ENCODE data around the gene DYNC1LI1. TPM values are rescaled to one million over a fixed set of nuclear protein-coding genes. Genes with fewer than 3 reads are reported as not detected.

DYNC1LI1 gene
- total RNA-seq, 4 donors from 2014 or later, result 63.7 to 86.0 (median 69.7) TPM

DNA sequence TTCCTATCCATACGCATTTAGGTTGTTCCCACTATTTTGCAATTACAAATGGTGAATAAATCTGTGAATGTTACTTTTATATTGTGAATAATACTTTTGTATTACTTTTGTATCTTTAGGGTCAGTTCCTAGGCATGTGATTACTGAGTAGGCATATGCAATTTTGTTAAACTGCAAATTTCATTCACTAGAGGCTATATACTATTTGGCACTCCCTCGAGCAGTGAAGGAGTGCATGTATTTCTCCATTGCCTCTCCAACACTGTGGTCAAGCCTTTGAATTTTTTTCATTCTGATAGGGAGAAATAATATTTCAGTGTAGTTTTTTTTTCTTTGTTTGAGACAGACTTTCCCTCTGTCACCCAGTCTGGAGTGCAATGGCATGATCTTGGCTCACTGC is 59.7 kb downstream of the DYNC1LI1 start:
- Histone ChIP-seq H3K27ac (no peak overlapping the region), H3K36me3 (no peaks in the 10 kb centered on the region), H3K27me3 (no peaks in the 10 kb centered on the region), H3K4me3 (no peak overlapping the region), H3K4me1 (no peaks in the 10 kb centered on the region), H3K9me3 (no peaks in the 10 kb centered on the region)
- TF ChIP-seq CTCF (IDR thresholded peaks at IDR 0.05) (no peak), EP300 (IDR thresholded peaks at IDR 0.05) (no peak), POLR2AphosphoS5 (IDR thresholded peaks at IDR 0.05) (no peak), POLR2A (IDR thresholded peaks at IDR 0.05) (no peak)
- no peak for DNase-seq (ENCODE audit: low spot score in 2 of 2)
- 85% methylated on average over 2 of the region's 2 CpGs for WGBS

DNA sequence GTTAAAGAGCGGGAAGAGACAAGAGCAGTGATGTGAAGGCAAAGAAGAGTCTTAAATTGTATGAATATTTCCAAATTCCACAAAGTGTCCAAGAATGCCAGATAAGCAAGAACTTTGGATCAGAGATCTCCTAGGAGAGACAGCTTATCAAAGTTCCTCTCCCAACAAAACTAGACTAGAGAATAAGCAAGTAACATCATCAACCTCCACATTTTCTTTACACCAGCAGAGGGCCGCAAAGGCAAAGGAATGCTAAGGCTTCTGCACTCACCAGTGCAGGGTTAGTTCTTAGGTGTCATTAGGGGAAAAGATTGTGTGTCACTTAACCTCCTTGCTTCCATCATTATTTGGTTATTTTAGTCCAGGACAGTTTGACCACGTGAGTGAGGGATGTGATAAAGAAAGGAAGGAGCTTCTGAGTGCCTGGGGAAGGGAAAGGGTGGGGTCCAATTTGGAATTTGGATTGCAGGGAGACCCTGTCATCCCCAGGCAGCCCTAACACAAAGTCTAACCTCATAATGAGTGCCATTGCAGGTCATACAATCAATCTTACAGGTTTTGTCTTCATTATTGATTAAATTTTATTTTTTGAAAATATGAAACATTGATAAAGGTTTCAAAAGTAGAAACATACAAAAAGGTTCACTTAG is 60.5 kb downstream of the DYNC1LI1 start:
- H3K9me3 ChIP-seq, result no peaks in the 10 kb centered on the region
- DNase-seq (ENCODE audit: low spot score in 2 of 2), result no peak
- no peak overlapping the region for H3K27ac ChIP-seq
- no peaks in the 10 kb centered on the region for H3K27me3 ChIP-seq
- H3K36me3 ChIP-seq, result no peaks in the 10 kb centered on the region
- H3K4me1 ChIP-seq, result no peaks in the 10 kb centered on the region
- WGBS, result 30% methylated on average over 3 of the region's 3 CpGs
- no peak overlapping the region for H3K4me3 ChIP-seq
- TF ChIP-seq POLR2A (IDR thresholded peaks at IDR 0.05) (no peak), CTCF (IDR thresholded peaks at IDR 0.05) (peak; percentile 51 to 52)

DNA sequence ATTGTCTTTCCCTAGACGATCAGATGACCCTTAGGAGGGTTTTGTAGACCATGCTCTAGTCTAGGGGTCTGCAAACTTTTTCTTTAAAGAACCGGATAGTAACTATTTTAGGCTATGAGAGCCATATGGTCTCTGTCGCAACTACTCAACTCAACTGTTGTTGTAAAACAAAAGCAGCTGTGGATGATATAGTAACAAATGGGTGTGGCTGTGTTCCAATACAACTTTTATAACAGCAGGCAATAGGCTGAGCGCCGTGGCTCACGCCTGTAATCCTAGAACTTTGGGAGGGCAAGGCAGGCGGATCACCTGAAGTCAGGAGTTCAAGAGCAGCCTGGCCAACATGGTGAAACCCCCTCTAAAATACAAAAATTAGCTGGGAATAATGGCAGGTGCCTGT is 61.9 kb downstream of the DYNC1LI1 start:
- Histone ChIP-seq H3K4me3 (no peak overlapping the region), H3K4me1 (no peaks in the 10 kb centered on the region), H3K36me3 (no peaks in the 10 kb centered on the region), H3K27ac (no peak overlapping the region), H3K9me3 (no peaks in the 10 kb centered on the region), H3K27me3 (no peaks in the 10 kb centered on the region)
- WGBS, result 56% methylated on average over 7 of the region's 7 CpGs
- no peak for TF ChIP-seq POLR2A (IDR thresholded peaks at IDR 0.05)
- TF ChIP-seq CTCF (IDR thresholded peaks at IDR 0.05), result no peak
- TF ChIP-seq POLR2AphosphoS5 (IDR thresholded peaks at IDR 0.05), result no peak
- TF ChIP-seq EP300 (IDR thresholded peaks at IDR 0.05), result no peak
- no peak for DNase-seq (ENCODE audit: low spot score in 2 of 2)

- no peak overlapping the region for H3K27ac ChIP-seq
- 80% methylated on average over 4 of the region's 4 CpGs for WGBS
- H3K4me1 ChIP-seq, result no peaks in the 10 kb centered on the region
- no peaks in the 10 kb centered on the region for H3K27me3 ChIP-seq
- H3K4me3 ChIP-seq, result no peak overlapping the region
- TF ChIP-seq CTCF (IDR thresholded peaks at IDR 0.05), result no peak
- no peak for TF ChIP-seq POLR2A (IDR thresholded peaks at IDR 0.05)
- H3K36me3 ChIP-seq, result no peaks in the 10 kb centered on the region
- no peaks in the 10 kb centered on the region for H3K9me3 ChIP-seq
- DNase-seq (ENCODE audit: low spot score in 2 of 2), result no peak
These were observed 64.2 kb downstream of the DYNC1LI1 start for GRCh38 chr3:32506466-32506865.

- H3K27ac ChIP-seq, result peak overlapping the region; percentile 96
- H3K9me3 ChIP-seq, result no peaks in the 10 kb centered on the region
- peaks cover 9% of the 10 kb centered on the region for H3K4me1 ChIP-seq
- peak overlapping the region; percentile 72 for H3K4me3 ChIP-seq
- no peaks in the 10 kb centered on the region for H3K36me3 ChIP-seq
- under 1% methylated on average over 6 of the region's 6 CpGs for WGBS
- no peak for DNase-seq (ENCODE audit: low spot score in 2 of 2)
- TF ChIP-seq POLR2A (IDR thresholded peaks at IDR 0.05), result no peak
- TF ChIP-seq EP300 (IDR thresholded peaks at IDR 0.05), result no peak
- TF ChIP-seq CTCF (IDR thresholded peaks at IDR 0.05), result no peak
- no peak for TF ChIP-seq POLR2AphosphoS5 (IDR thresholded peaks at IDR 0.05)
- no peaks in the 10 kb centered on the region for H3K27me3 ChIP-seq
These were observed 67.7 kb downstream of the DYNC1LI1 start for GRCh38 chr3:32502946-32503286.
